ENCODE measurements around the gene P2RX6. TPM values are rescaled to one million over a fixed set of nuclear protein-coding genes. Genes with fewer than 3 reads are reported as not detected.

The P2RX6 gene
- total and polyA plus RNA-seq, 2 of the 4 experiments (the other 2 are of a cell fraction): 0.90 to 1.6 TPM

- H3K9me3 ChIP-seq (ENCODE audit: control insufficient read depth, insufficient read depth, low read length): no peaks in the 10 kb centered on the region
- H3K56ac ChIP-seq (ENCODE audit: extremely low read depth, insufficient read depth, low read length): no peak overlapping the region
- ChIA-PET CTCF (no interaction called here), POLR2A (ENCODE audit: unreplicated experiment) (interaction anchor here (0.6 kb wide), 1 partner anchor 18 kb away, joined by 3 read pairs; no protein-coding TSS in a partner anchor)
- dilution Hi-C loops (cut with HindIII; ENCODE audit: low sequenced_read_pairs, unreplicated experiment): no loop called here
- ATAC-seq (ENCODE audit: low read depth): no peak
- H3K4ac ChIP-seq (ENCODE audit: low read depth, low read length): no peak overlapping the region
- in situ Hi-C loops (cut with MboI; ENCODE audit: low sequenced_read_pairs): no loop called here
- BruUV-seq (replicated peaks): no TSS peak
- intact Hi-C loops (cut with micrococcal nuclease): no loop called here
- H2BK5ac ChIP-seq (ENCODE audit: low read depth, low read length, poor library complexity, severe bottlenecking): no peak overlapping the region
- H3K23ac ChIP-seq (ENCODE audit: low read depth, low read length): no peak overlapping the region
- H3K4me1 ChIP-seq (ENCODE audit: control insufficient read depth, insufficient read depth, low read length): peaks cover 9% of the 10 kb centered on the region
- no peak for DNase-seq
- H4K20me1 ChIP-seq (ENCODE audit: insufficient read depth, low read length): no peaks in the 10 kb centered on the region
- no peak overlapping the region for H2BK20ac ChIP-seq (ENCODE audit: low read depth, low read length)
- H2AK9ac ChIP-seq (replicated peaks; ENCODE audit: low read depth, low read length, poor library complexity): no peak overlapping the region
- no peak overlapping the region for H3K27ac ChIP-seq (ENCODE audit: insufficient read depth, low read length)
- H3K18ac ChIP-seq (ENCODE audit: low read depth, low read length): no peak overlapping the region
- H2AK5ac ChIP-seq (ENCODE audit: low read depth, low read length): no peak overlapping the region
- peaks cover 38% of the 10 kb centered on the region for H3K36me3 ChIP-seq (ENCODE audit: control insufficient read depth, insufficient read depth, low read length)
- no peak overlapping the region for H3K4me3 ChIP-seq (ENCODE audit: insufficient read depth, low read depth, low read length)
- H3K9ac ChIP-seq (ENCODE audit: low read depth, low read length): no peak overlapping the region
- TF ChIP-seq SMC3 (IDR thresholded peaks at IDR 0.05; ENCODE audit: low read depth, low read length) (no peak), NFE2L2 (IDR thresholded peaks at IDR 0.05; ENCODE audit: low read depth, low read length) (no peak), RAD21 (IDR thresholded peaks at IDR 0.05; ENCODE audit: low read length) (no peak), FOS (IDR thresholded peaks at IDR 0.05; ENCODE audit: low read depth, low read length) (no peak), MXI1 (IDR thresholded peaks at IDR 0.05; ENCODE audit: borderline replicate concordance, low read depth, low read length) (no peak), CEBPB (IDR thresholded peaks at IDR 0.05; ENCODE audit: low read depth, low read length) (no peak), POLR2A (IDR thresholded peaks at IDR 0.05; ENCODE audit: low read depth, low read length) (no peak), CHD1 (IDR thresholded peaks at IDR 0.05; ENCODE audit: low read depth, low read length) (no peak), CTCF (conservative IDR thresholded peaks at IDR 0.05; ENCODE audit: low read depth, low read length) (no peak)
- peaks cover 10% of the 10 kb centered on the region; the same call in 1 of the 2 replicates for H3K9me1 ChIP-seq (ENCODE audit: insufficient read depth, low read length)
- H4K5ac ChIP-seq (ENCODE audit: low read depth, low read length): no peak overlapping the region
- H3K27me3 ChIP-seq (ENCODE audit: control insufficient read depth, insufficient read depth, low read length): no peaks in the 10 kb centered on the region
- H2BK15ac ChIP-seq (ENCODE audit: low read depth, low read length): no peak overlapping the region
- no peak overlapping the region for H2BK120ac ChIP-seq (ENCODE audit: low read depth, low read length)
- no peak overlapping the region for H4K8ac ChIP-seq (ENCODE audit: low read depth in 2 of 2, low read length in 2 of 2)
- H3K4me2 ChIP-seq (ENCODE audit: low read depth, low read length): no peak overlapping the region
- 100% methylated on average over 1 of the region's 1 CpG; no CpG with 5 or more reads in 1 of the 2 experiments for WGBS, 2 experiments (ENCODE audit: extremely low coverage in 2 of 2, insufficient read length in 1 of 2)
- H2AFZ ChIP-seq (replicated peaks; ENCODE audit: low read length, poor library complexity): no peak overlapping the region
- H3K79me1 ChIP-seq (ENCODE audit: low read depth in 1 of 2, low read length in 2 of 2): peaks cover 23 to 42% of the 10 kb centered on the region in 2 experiments
- H3K14ac ChIP-seq (replicated peaks; ENCODE audit: low read depth, low read length): no peak overlapping the region
- no peak overlapping the region for H4K91ac ChIP-seq (ENCODE audit: insufficient read depth, low read depth, low read length)
These were observed 28.6 kb upstream of the P2RX6 start for GRCh38 chr22:20986365-20986764.
